Brain microvascular endothelial cell (primary cell): Measurements from ENCODE around the gene DCUN1D1.

ENCODE experiments used
- DNase-seq: peaks from one replicate; pipeline ENCODE4 v3.0.0-alpha.2; 2020
- H3K27ac ChIP-seq: fragments of 250-450 bp; sonication (Bioruptor Pico); 2 replicates; pipeline ENCODE4 v1.5.1; 2020; ENCODE audit warnings: mild to moderate bottlenecking, moderate library complexity
- H3K27me3 ChIP-seq: fragments of 250-450 bp; sonication (Bioruptor Pico); replicated peaks from 2 replicates; pipeline ENCODE4 v1.5.1; 2020; ENCODE audit warnings: mild to moderate bottlenecking
- H3K36me3 ChIP-seq: fragments of 250-450 bp; sonication (Bioruptor Pico); replicated peaks from 2 replicates; pipeline ENCODE4 v1.5.1; 2020; ENCODE audit warnings: mild to moderate bottlenecking
- H3K4me3 ChIP-seq: 2 replicates; pipeline ENCODE4 v1.5.1; 2011; ENCODE audit warnings: low read depth, mild to moderate bottlenecking, control low read depth, low read length, moderate library complexity
- CTCF ChIP-seq: IDR thresholded peaks from 2 replicates; pipeline ENCODE4 v1.5.1; 2011; ENCODE audit warnings: low read depth, mild to moderate bottlenecking, moderate library complexity, low read length, control low read depth, inconsistent platforms; ENCODE audit errors: missing control alignments
- in situ Hi-C: cut with HindIII; loops from 2 replicates; pipeline ENCODE4 v1.10.0; 2017; ENCODE audit warnings: low sequenced_read_pairs, low pct_ligation_motif_present

The DCUN1D1 gene

GRCh38 chr3:183015185-183015584, 34.8 kb upstream of the DCUN1D1 start:
- no peak for TF ChIP-seq CTCF
- H3K27ac ChIP-seq, result no peak overlapping the region
- no peaks in the 10 kb centered on the region for H3K36me3 ChIP-seq
- DNase-seq, result no peak
- H3K4me3 ChIP-seq, result no peak overlapping the region
- in situ Hi-C loops, result no loop called here
- H3K27me3 ChIP-seq, result no peaks in the 10 kb centered on the region

GRCh38 chr3:183013856-183014255, 33.5 kb upstream of the DCUN1D1 start:
- DNase-seq, result no peak
- H3K4me3 ChIP-seq, result no peak overlapping the region
- no peak overlapping the region for H3K27ac ChIP-seq
- no peaks in the 10 kb centered on the region for H3K27me3 ChIP-seq
- in situ Hi-C loops, result no loop called here
- no peaks in the 10 kb centered on the region for H3K36me3 ChIP-seq
- no peak for TF ChIP-seq CTCF

GRCh38 chr3:183013074-183013473, 32.7 kb upstream of the DCUN1D1 start:
- Histone ChIP-seq H3K27ac (no peak overlapping the region), H3K27me3 (no peaks in the 10 kb centered on the region), H3K4me3 (no peak overlapping the region), H3K36me3 (no peaks in the 10 kb centered on the region)
- no peak for DNase-seq
- in situ Hi-C loops, result no loop called here
- TF ChIP-seq CTCF, result no peak

- no peaks in the 10 kb centered on the region for H3K36me3 ChIP-seq
- TF ChIP-seq CTCF, result no peak
- no peak overlapping the region for H3K27ac ChIP-seq
- DNase-seq, result no peak
- H3K4me3 ChIP-seq, result no peak overlapping the region
- H3K27me3 ChIP-seq, result no peaks in the 10 kb centered on the region
- in situ Hi-C loops, result no loop called here
Observed at GRCh38 chr3:183008800-183009199, 28.5 kb upstream of the DCUN1D1 start.

- Histone ChIP-seq H3K27ac (no peak overlapping the region), H3K36me3 (no peaks in the 10 kb centered on the region), H3K27me3 (no peaks in the 10 kb centered on the region), H3K4me3 (no peak overlapping the region)
- no peak for TF ChIP-seq CTCF
- no peak for DNase-seq
- in situ Hi-C loops, result no loop called here
Observed at GRCh38 chr3:183008303-183008702, 28.0 kb upstream of the DCUN1D1 start.

- DNase-seq, result no peak
- no peaks in the 10 kb centered on the region for H3K27me3 ChIP-seq
- no peak for TF ChIP-seq CTCF
- H3K36me3 ChIP-seq, result no peaks in the 10 kb centered on the region
- no peak overlapping the region for H3K4me3 ChIP-seq
- H3K27ac ChIP-seq, result no peak overlapping the region
- in situ Hi-C loops, result no loop called here
Observed at GRCh38 chr3:183006396-183007002, 26.2 kb upstream of the DCUN1D1 start.
